HG02571 (cell line): Measurements from ENCODE around the gene ACAA1.
"Not testable (repeated sequence)": the region's sequence is repeated elsewhere in the genome, so short reads cannot be mapped to it uniquely, and the experiment has no call there.

ENCODE experiments used
- ATAC-seq: cut with Tn5 transposase; IDR thresholded peaks from one replicate; pipeline ENCODE4 v1.9.1; 2021; ENCODE audit warnings: mild to moderate bottlenecking, moderate library complexity; ENCODE audit not compliant: unreplicated experiment

Gene ACAA1

DNA sequence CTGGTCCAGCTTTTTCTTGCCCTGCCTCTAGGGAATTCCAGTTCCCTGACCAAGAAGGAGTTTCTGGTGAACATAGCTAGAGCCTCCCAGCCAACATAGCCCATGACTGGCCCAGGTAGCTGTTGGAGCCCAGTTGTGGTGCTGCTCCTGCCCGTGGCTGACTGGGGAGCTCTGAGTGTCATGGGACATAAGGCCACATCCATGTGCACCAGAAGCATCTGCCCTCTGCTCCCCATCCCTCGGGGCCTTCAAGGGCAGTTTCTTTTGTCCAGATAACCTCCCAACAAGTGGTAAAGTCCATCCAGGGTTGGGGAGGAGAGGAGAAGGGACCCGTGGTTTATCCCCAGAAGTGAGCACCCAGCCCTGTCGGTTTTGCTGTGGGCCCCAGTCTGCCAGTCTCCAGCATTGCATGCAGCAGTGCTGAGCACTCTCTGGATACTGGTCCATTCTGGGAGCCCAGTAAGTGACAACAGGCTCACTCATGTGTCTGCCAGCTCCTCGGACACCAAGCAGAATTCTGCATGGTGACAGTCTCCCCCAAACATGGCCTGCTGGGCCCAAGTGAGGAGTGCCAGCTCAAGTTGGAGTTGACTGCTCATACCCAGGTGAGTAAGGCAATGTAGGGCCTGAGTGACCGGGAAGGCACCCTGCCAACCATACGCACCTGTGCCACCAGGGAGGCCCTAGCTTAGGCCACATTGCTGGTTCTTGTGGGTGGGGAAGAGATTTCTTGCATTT lies 28.8 kb downstream of the ACAA1 start:
- no peak for ATAC-seq

GRCh38 chr3:38105525-38105924 lies 31.4 kb downstream of the ACAA1 start:
- ATAC-seq, result no peak

DNA sequence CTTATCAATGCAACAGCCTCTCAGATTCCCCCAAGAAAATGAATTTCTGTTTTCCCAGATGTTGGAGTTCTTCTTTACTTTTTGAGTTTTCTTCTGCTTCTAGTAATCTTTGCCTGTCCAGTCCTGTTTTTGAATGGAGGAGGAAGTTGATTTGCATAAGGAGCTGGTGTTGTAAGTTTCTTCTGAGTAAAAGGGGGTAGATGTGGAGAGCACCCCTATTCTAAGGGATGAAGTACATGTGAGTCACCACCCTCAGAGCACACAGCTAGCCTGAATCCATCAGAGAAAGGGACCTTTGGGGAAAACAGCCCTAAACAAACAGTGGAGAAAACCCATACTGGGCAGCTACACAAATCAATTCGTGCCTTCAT lies 34.5 kb downstream of the ACAA1 start:
- no peak for ATAC-seq

- ATAC-seq, result no peak
Measured at GRCh38 chr3:38101811-38102443, 35.0 kb downstream of the ACAA1 start.

- ATAC-seq, result no peak
Measured at GRCh38 chr3:38100498-38100897, 36.4 kb downstream of the ACAA1 start.

DNA sequence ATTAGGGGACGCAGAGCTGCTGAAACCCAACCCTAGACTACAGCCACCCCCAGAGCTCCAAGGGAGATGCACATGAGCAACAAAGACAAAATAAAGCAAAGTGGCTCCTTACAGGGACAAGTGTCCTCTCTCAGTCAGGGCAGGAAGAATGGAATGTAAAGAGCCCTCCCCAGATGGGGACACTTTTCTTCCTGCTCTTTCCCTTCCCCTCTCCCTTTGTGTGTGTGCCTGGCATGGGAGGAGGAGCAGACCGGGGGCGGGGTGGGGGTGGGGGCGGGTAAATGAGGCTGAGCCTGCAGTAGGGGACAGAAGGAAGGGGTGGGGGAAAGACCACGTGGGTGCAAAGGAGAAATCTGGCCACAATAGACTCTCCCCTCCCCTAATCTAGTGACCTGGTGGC lies 37.4 kb downstream of the ACAA1 start:
- no peak for ATAC-seq

GRCh38 chr3:38098376-38098723 lies 38.6 kb downstream of the ACAA1 start:
- ATAC-seq, result no peak

GRCh38 chr3:38097446-38098375 lies 39.2 kb downstream of the ACAA1 start:
- ATAC-seq, result no peak

DNA sequence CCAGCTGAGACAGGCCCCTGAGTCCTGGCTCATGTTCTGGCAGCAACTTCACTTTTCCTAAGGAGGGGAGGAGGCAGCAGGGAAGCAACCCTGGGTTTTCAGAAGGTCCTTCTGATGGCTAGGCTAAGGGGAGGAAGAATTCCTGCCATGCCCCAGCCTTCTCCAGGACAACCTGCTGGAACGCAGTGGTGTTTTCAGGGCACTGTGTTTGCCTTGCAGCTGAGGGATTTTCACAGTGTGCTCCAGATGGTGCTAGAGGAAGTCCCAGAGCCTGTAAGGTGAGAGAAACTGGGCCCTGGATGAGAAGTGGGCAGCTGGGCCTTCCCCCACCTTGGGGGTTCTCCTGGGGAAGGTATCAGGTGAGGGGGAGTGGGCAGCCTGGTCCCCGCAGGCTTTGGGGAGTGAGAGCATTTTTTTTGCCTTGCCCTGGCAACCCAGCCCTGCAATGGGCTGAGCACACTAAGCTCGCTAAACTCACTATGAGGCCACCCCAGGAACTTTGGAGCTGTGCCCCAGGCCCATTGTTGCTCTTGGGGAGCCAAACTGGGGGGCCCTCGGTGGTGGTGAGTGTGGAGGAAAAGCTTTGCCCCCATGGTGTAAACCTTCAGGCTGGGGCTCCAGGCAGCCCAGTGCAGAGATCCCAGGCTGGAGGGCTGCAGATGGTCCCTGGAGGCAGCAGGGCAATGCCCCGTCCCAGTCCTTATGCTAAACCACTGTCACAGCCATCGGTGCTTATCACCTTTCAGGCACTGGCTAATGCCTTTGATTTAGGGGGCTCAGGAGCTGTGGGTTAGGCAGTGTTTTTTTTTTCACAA lies 41.1 kb downstream of the ACAA1 start:
- no peak for ATAC-seq

DNA sequence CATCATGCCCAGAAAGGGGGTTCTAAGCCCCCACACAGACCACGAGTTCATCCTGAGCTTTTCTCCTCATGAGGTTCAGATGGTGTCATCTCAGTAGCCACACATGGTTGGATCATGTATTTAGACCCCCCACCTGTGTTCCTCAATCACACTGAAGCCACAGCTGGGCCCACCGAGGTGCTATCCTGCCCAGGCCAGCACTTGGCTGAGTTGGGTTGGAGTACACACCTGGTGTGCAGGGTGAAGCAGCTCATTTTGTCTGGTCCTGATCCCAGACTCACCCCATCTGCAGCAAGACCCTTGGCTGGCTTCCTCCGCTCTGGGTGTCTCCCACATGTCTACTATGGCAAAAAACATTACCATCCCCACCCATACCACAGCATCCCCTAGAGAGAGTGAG lies 41.9 kb downstream of the ACAA1 start:
- ATAC-seq, result no peak

DNA sequence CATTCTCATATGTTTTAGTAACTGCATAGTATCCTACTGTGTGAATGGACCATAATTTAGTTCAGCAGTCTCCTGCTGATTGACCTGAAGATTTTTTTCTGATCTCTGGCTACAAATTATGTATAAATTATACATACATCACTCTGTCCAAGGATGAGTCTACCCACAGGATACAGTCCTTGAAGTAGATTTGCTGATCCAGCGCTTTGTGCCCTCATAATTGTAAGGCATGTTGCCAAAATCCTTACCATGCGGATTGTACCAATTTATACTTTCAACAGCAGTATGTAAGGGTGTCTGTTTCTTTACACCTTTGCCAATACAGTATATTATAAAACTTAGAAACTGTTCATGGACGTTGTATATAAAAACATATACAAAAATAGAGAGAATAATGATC lies 46.5 kb downstream of the ACAA1 start:
- no peak for ATAC-seq

- ATAC-seq, result no peak
Measured at GRCh38 chr3:38089163-38089562, 47.8 kb downstream of the ACAA1 start.

DNA sequence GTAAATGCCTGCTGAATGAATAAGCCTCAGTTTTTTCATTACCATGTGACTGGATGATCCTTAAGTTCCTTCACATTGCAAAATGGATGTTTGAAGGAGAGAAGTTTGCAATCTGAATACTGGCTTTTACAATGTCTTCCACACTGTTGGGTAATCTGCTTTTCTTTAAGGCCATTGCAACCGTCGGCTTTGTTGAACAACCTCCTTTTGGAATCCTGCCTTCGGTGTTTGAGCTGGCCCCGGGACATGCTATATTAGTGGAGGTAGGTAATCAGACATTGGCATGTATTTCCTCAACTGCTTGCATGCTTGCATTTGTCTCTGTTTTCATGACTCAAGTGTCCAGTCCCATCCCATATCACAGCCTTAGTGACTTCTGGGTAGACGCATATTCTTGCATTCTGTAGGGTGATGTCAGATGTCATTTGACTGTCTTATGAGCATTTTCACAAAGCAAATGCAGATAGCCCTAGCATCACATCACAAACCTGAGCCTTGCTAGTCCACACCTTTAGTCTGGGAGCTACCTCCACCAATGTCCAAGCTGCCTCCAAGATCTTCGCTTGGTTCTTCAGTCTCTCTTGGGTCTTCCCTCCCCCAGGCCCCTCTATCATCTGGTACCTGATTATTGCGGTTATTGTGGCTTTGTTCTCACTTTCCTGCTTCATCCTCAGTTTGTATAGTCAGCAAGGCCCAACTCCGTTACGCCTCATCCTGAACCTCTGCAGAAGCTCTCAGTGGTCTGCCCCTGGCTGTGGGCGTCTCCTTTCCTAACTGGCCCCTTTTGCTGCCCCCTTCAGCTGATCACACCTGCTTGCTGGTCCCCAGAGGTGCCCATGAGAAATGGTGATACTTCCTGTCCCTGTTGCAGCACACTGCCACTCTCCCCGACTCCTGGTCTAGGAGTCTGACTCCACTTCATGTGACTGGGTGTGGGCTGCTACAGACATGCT lies 48.5 kb downstream of the ACAA1 start:
- no peak for ATAC-seq

DNA sequence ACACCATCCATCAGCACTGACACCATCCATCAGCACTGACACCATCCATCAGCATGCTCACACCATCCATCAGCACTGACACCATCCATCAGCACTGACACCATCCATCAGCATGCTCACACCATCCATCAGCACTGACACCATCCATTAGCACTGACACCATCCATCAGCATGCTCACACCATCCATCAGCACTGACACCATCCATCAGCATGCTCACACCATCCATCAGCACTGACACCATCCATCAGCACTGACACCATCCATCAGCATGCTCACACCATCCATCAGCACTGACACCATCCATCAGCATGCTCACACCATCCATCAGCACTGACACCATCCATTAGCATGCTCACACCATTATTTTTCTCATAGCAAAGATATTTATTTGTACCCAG lies 49.6 kb downstream of the ACAA1 start:
- not testable (repeated sequence) for ATAC-seq

DNA sequence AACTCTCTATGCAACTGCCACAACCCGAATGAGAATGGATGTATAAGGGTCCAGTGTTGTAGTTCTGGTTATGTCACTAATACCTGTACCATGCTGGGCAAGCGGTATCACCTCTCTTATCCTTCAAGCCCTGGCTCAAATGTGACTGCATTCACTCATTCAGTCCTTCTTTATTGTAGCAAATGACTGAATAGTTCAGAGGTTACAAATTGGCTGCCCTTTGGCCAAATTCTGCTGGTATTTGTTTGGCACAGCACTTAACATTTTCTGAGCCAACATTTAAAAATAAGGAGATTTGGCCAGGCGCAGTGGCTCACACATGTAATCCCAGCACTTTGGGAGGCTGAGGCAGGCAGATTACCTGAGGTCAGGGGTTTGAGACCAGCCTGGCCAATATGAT lies 50.4 kb downstream of the ACAA1 start:
- ATAC-seq, result no peak

- no peak for ATAC-seq
Measured at GRCh38 chr3:38085943-38086324, 51.0 kb downstream of the ACAA1 start.

- no peak for ATAC-seq
Measured at GRCh38 chr3:38085311-38085942, 51.5 kb downstream of the ACAA1 start.

DNA sequence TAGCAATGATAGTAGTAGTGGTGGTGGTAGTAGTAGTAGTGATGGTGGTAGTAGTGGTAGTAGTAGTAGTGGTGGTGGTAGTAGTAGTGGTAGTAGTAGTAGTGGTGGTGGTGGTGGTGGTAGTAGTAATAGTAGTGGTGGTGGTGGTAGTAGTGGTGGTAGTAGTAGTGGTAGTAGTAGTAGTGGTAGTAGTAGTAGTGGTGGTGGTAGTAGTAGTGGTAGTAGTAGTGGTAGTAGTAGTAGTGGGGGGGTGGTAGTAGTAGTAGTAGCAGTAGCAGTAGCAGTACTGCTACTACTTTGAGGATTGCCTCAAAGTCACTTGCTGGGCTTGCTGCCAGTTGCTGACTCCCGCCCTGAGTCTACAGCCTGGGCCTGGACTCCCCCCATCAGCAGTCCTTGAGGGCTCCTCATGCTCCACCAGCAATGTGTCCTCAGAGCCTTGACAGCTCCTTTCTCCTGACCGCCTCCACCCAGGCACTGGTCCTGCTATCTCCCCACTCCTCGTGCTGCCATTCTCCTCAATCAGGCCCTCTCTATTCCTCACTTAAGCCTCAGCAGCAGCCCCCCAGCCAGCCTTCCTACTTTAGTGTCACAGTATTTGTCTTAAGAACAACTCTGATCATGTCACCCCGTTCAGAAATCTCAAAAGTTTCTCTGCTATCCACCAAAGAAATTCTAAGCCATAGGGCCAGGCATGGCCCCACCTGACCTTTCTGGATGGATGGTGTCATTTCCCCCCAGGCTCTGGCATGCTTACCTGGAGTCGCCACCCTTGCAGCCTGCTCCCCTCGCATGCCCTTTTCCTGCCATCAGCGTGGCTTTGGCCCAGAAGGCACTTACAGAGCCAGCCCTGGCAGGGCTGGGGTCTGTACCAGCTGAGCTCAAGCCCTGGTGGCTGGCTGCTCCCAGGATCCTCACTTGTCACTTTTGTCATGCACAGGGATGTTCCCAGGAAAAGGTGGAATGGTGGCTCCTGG lies 52.3 kb downstream of the ACAA1 start:
- no peak for ATAC-seq
